ENCODE measurements around the gene RCN2.

DNA sequence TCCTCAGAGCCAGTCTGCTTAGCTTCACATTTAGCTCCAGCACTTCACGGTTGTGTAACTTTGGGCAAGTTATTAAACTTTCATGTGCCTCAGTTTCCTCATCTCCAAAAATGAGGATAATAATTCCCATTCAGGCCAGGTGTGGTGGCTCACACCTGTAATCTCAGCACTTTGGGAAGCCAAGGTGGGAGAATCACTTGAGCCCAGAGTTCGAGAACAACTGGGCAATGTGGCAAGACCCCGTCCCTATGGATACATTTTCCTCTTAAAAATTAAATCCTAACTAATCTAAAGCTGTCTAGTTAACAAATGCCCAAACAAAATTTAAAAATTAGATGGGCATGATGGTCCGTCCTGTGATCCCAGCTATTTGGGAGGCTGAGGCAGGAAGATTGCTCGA lies 7.2 kb downstream of the RCN2 start:
- TF ChIP-seq EZH2 (IDR thresholded peaks at IDR 0.05; ENCODE audit: borderline replicate concordance, low read depth, low read length, severe bottlenecking): no peak
- TF ChIP-seq, protein P1, sequence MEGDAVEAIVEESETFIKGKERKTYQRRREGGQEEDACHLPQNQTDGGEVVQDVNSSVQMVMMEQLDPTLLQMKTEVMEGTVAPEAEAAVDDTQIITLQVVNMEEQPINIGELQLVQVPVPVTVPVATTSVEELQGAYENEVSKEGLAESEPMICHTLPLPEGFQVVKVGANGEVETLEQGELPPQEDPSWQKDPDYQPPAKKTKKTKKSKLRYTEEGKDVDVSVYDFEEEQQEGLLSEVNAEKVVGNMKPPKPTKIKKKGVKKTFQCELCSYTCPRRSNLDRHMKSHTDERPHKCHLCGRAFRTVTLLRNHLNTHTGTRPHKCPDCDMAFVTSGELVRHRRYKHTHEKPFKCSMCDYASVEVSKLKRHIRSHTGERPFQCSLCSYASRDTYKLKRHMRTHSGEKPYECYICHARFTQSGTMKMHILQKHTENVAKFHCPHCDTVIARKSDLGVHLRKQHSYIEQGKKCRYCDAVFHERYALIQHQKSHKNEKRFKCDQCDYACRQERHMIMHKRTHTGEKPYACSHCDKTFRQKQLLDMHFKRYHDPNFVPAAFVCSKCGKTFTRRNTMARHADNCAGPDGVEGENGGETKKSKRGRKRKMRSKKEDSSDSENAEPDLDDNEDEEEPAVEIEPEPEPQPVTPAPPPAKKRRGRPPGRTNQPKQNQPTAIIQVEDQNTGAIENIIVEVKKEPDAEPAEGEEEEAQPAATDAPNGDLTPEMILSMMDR (IDR thresholded peaks at IDR 0.05; ENCODE audit: borderline replicate concordance, extremely low read depth, low read length, poor library complexity, severe bottlenecking): no peak
